Measurements from ENCODE around the gene ECI1. TPM values are rescaled to one million over a fixed set of nuclear protein-coding genes. Genes with fewer than 3 reads are reported as not detected.

Gene ECI1
- total and polyA plus RNA-seq, 2 of the 13 experiments (the other 11 are each of a cell fraction or from before 2014, with no cell fraction given): 82.0 to 102 TPM

DNA sequence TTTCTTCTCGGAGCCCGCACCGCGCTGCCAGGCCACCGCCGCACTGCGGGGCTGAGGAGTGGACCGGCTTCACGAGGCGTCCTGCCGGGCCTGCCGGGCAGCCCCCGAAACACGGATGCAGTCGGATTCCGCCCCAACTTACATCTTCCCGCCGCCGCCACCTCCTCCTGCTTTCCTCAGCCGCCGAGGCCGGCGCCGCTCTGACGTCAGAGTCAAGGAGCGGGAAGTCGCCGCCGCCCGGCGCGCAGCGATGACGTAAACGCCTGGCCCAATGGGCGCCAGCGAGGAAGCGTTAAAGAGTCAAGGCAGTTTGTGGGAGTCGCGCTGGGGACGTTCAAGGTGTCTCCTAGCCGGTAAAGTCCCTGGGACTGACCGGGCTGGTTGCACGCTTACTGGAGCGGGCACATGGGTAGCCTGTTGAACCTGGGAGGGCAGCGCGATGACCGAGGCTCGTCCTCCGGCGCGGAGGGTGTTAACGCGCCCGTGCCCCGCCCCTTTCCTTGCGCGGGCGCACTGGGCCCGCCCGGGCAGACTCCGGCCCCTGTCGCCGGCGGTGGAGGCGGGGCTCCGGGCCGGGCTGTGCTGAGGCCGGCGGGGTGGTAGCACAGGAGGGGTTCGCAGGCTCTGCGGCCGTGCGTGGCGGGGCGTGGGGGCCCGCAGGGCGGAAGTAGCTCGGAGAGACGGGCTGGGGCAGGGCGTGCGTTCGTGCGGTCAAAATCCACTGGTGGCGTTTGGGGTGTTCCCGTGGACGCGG, 16.7 kb upstream of the ECI1 start, which contains the start of gene RNPS1 (continued):
- TF ChIP-seq KDM5A (IDR thresholded peaks at IDR 0.05; ENCODE audit: borderline replicate concordance, low read length) (peak; percentile 97), ZC3H4 (CRISPR knock-in tag; IDR thresholded peaks at IDR 0.05; ENCODE audit: borderline replicate concordance) (no peak), NR2C2 (CRISPR knock-in tag; IDR thresholded peaks at IDR 0.05; ENCODE audit: borderline replicate concordance) (peak; percentile 98), TBL1XR1 (IDR thresholded peaks at IDR 0.05; ENCODE audit: borderline replicate concordance, low read length, partially characterized antibody) (no peak), DMAP1 (CRISPR knock-in tag; IDR thresholded peaks at IDR 0.05) (peak; percentile 97)
- TF ChIP-seq, protein P1, sequence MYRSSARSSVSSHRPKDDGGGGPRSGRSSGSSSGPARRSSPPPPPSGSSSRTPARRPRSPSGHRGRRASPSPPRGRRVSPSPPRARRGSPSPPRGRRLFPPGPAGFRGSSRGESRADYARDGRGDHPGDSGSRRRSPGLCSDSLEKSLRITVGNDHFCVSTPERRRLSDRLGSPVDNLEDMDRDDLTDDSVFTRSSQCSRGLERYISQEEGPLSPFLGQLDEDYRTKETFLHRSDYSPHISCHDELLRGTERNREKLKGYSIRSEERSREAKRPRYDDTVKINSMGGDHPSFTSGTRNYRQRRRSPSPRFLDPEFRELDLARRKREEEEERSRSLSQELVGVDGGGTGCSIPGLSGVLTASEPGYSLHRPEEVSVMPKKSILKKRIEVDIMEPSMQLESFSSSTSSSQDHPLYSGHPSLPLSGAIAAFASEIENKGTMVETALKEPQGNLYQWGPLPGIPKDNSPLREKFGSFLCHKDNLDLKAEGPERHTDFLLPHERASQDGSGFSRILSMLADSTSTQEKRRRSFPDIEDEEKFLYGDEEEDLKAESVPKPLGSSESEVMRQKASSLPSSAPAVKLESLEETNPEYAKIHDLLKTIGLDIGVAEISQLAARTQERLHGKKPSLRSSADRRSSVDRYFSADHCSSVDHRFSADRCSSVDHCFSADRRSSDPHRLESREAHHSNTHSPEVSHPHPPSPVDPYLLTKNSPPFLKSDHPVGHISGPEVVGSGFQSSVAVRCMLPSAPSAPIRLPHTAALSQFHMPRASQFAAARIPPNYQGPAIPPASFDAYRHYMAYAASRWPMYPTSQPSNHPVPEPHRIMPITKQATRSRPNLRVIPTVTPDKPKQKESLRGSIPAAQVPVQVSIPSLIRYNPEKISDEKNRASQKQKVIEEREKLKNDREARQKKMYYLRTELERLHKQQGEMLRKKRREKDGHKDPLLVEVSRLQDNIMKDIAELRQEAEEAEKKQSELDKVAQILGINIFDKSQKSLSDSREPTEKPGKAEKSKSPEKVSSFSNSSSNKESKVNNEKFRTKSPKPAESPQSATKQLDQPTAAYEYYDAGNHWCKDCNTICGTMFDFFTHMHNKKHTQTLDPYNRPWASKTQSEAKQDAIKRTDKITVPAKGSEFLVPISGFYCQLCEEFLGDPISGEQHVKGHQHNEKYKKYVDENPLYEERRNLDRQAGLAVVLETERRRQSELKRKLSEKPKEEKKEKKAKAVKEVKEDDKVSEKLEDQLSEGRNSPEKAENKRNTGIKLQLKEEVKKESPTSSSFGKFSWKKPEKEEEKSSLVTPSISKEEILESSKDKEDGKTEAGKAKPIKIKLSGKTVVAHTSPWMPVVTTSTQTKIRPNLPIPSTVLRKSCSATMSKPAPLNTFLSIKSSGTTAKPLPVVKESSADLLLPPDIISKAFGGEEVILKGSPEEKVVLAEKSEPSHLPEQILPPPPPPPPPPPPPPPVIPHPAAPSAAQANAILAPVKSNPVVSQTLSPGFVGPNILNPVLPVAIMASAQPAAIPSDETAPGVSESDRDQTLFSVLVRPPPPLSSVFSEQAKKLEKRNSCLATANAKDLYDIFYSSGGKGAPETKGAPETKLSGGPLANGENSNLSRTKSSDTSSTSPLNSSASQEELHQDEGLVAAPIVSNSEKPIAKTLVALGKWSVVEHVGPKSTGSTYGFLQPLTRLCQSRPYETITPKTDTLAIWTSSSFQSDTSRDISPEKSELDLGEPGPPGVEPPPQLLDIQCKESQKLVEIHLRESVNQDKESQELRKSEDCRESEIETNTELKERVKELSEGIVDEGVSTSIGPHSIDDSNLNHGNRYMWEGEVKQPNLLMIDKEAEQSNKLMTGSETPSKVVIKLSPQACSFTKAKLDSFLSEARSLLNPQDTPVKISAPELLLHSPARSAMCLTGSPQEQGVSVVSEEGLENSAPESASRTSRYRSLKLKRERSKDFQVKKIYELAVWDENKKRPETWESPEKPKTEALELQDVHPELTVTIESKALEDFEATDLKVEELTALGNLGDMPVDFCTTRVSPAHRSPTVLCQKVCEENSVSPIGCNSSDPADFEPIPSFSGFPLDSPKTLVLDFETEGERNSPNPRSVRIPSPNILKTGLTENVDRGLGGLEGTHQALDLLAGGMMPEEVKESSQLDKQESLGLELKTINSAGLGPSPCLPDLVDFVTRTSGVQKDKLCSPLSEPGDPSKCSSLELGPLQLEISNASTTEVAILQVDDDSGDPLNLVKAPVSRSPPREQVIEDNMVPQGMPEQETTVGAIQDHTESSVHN (CRISPR knock-in tag; IDR thresholded peaks at IDR 0.05): no peak
- TF ChIP-seq, protein P2, sequence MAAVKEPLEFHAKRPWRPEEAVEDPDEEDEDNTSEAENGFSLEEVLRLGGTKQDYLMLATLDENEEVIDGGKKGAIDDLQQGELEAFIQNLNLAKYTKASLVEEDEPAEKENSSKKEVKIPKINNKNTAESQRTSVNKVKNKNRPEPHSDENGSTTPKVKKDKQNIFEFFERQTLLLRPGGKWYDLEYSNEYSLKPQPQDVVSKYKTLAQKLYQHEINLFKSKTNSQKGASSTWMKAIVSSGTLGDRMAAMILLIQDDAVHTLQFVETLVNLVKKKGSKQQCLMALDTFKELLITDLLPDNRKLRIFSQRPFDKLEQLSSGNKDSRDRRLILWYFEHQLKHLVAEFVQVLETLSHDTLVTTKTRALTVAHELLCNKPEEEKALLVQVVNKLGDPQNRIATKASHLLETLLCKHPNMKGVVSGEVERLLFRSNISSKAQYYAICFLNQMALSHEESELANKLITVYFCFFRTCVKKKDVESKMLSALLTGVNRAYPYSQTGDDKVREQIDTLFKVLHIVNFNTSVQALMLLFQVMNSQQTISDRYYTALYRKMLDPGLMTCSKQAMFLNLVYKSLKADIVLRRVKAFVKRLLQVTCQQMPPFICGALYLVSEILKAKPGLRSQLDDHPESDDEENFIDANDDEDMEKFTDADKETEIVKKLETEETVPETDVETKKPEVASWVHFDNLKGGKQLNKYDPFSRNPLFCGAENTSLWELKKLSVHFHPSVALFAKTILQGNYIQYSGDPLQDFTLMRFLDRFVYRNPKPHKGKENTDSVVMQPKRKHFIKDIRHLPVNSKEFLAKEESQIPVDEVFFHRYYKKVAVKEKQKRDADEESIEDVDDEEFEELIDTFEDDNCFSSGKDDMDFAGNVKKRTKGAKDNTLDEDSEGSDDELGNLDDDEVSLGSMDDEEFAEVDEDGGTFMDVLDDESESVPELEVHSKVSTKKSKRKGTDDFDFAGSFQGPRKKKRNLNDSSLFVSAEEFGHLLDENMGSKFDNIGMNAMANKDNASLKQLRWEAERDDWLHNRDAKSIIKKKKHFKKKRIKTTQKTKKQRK (IDR thresholded peaks at IDR 0.05; ENCODE audit: low read length): no peak
- TF ChIP-seq, protein P3, sequence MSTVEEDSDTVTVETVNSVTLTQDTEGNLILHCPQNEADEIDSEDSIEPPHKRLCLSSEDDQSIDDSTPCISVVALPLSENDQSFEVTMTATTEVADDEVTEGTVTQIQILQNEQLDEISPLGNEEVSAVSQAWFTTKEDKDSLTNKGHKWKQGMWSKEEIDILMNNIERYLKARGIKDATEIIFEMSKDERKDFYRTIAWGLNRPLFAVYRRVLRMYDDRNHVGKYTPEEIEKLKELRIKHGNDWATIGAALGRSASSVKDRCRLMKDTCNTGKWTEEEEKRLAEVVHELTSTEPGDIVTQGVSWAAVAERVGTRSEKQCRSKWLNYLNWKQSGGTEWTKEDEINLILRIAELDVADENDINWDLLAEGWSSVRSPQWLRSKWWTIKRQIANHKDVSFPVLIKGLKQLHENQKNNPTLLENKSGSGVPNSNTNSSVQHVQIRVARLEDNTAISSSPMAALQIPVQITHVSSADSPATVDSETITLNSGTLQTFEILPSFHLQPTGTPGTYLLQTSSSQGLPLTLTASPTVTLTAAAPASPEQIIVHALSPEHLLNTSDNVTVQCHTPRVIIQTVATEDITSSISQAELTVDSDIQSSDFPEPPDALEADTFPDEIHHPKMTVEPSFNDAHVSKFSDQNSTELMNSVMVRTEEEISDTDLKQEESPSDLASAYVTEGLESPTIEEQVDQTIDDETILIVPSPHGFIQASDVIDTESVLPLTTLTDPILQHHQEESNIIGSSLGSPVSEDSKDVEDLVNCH (CRISPR knock-in tag; IDR thresholded peaks at IDR 0.05): no peak; the same call in 1 of the 2 replicates

All from HepG2 (cell line).